HepG2 (cell line): Measurements from ENCODE around the gene MYADML2. TPM values are rescaled to one million over a fixed set of nuclear protein-coding genes. Genes with fewer than 3 reads are reported as not detected.

Experiments
- NR2F1 ChIP-seq, 2 experiments: fragments of 450-650 bp in 1 of 2; formaldehyde crosslinking in 1 of 2; IDR thresholded peaks; 2 replicates each; pipeline versions ENCODE4 v1.5.0 to v1.6.1; 2016 to 2020; ENCODE audit warnings: mild to moderate bottlenecking in 1 of 2, missing compliant biosample characterization in 1 of 2, missing genetic modification reagents in 1 of 2, moderate library complexity in 1 of 2
- THAP9 ChIP-seq: sonication (generic); formaldehyde crosslinking; IDR thresholded peaks from 2 replicates; pipeline ENCODE4; 2020; ENCODE audit warnings: missing genetic modification reagents, mild to moderate bottlenecking, borderline replicate concordance
- ZBTB4 ChIP-seq: sonication (generic); formaldehyde crosslinking; IDR thresholded peaks from 2 replicates; pipeline ENCODE4 v1.4.0; 2020; ENCODE audit warnings: missing genetic modification reagents, mild to moderate bottlenecking, borderline replicate concordance
- ZBTB43 ChIP-seq: sonication (generic); formaldehyde crosslinking; conservative IDR thresholded peaks from 2 replicates; pipeline ENCODE4 v1.4.0; 2020; ENCODE audit warnings: missing genetic modification reagents
- ZNF607 ChIP-seq: sonication (generic); formaldehyde crosslinking; IDR thresholded peaks from 2 replicates; pipeline ENCODE4 v1.5.1; 2020; ENCODE audit warnings: missing genetic modification reagents, mild to moderate bottlenecking, borderline replicate concordance
- ZNF609 ChIP-seq: sonication (generic); formaldehyde crosslinking; IDR thresholded peaks from 2 replicates; pipeline ENCODE4 v1.4.0; 2020; ENCODE audit warnings: mild to moderate bottlenecking, missing genetic modification reagents, borderline replicate concordance
- ZNF749 ChIP-seq: sonication (generic); formaldehyde crosslinking; IDR thresholded peaks from 2 replicates; pipeline ENCODE4 v1.8.0; 2022; ENCODE audit warnings: mild to moderate bottlenecking, missing genetic modification reagents, moderate library complexity, borderline replicate concordance
- ZSCAN25 ChIP-seq: sonication (generic); formaldehyde crosslinking; IDR thresholded peaks from 2 replicates; pipeline ENCODE4 v1.8.0; 2022; ENCODE audit warnings: mild to moderate bottlenecking, missing genetic modification reagents
- polyA plus RNA-seq, 8 experiments: library from polyadenylated mRNA; depleted of rRNA in 3 of 8; stranded (reverse) in 7 of 8; unstranded in 1 of 8; fragments of >200 nt; fragmentation: Illumina TruSeq in 4 of 8; extraction: Trizol in 4 of 8; gene quantifications; 2 replicates each; pipeline versions ENCODE4 v1.2.1 to v1.2.3, GENCODE V29; 2011 to 2016; ENCODE audit warnings: low read depth in 4 of 8, missing spikeins in 1 of 8, mixed read lengths in 1 of 8; ENCODE audit not compliant: insufficient read depth in 1 of 8
- total RNA-seq, 5 experiments: library from RNA; depleted of rRNA; stranded (reverse); fragments of >200 nt; fragmentation: Illumina TruSeq; extraction: Trizol; gene quantifications; 2 replicates each; pipeline ENCODE4 v1.2.3, GENCODE V29; 2016; ENCODE audit warnings: low read depth in 1 of 5
- TF ChIP-seq, protein P1 (sequence below): sonication (generic); formaldehyde crosslinking; IDR thresholded peaks from 2 replicates; pipeline ENCODE4 v1.4.0; 2020; ENCODE audit warnings: missing genetic modification reagents, borderline replicate concordance

MYADML2 gene
- total and polyA plus RNA-seq, 2 of the 13 experiments (the other 11 are each of a cell fraction or from before 2014, with no cell fraction given), result not detected

DNA sequence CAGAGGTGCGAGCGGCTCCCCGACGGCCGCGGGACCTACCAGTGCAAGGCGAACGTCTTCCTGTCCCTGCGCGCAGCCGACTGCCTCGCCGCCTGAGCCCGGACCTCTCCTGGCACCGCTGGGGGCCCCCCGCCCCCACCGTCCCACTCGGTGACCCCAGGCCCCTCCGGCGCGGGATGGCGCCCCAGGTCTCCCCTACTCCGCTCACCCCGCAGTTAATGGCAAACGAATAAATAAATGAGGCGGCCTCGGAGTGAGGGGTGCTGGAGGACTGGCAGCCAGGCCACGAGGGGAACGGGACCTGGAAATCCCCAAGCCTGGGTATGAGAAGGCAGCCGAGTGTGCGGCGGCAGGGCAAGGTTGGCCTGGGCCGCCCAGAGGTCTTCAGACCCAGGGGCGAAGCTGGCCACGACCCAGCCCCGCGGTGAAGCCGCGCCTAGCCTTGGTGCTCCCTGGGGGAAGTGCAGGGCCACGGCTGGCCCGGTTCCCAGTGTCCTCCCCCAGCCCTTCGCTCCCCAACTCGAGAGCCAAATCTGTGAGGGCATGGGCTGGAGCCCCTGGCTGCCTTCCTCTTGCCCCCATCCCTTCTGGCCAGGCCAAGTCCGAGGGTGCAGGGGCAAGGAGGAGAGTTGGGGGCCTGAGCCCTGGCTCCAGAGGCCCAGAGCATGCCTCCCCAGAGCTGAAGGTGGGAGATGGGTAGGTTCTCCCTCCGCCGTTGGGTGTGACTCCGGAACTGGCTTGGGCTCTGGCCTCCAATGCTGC is 44.2 kb downstream of the MYADML2 start (continued):
- TF ChIP-seq ZNF607 (CRISPR knock-in tag), result peak; percentile 69; the same call in 1 of the 2 replicates
- no peak for TF ChIP-seq ZBTB43
- peak; percentile 40; the same call in 1 of the 2 replicates for TF ChIP-seq ZBTB4
- 0 out of 2 replicates have a peak, but pooled peaks have one; percentile 6 for TF ChIP-seq ZNF609 (CRISPR knock-in tag)
- TF ChIP-seq NR2F1 (CRISPR knock-in tag; IDR thresholded peaks at IDR 0.05), result no peak
- peak; percentile 24; the same call in 1 of the 2 replicates for TF ChIP-seq THAP9 (CRISPR knock-in tag)
- 0 out of 2 replicates have a peak, but pooled peaks have one; percentile 31 for TF ChIP-seq ZNF749
- TF ChIP-seq, protein P1, sequence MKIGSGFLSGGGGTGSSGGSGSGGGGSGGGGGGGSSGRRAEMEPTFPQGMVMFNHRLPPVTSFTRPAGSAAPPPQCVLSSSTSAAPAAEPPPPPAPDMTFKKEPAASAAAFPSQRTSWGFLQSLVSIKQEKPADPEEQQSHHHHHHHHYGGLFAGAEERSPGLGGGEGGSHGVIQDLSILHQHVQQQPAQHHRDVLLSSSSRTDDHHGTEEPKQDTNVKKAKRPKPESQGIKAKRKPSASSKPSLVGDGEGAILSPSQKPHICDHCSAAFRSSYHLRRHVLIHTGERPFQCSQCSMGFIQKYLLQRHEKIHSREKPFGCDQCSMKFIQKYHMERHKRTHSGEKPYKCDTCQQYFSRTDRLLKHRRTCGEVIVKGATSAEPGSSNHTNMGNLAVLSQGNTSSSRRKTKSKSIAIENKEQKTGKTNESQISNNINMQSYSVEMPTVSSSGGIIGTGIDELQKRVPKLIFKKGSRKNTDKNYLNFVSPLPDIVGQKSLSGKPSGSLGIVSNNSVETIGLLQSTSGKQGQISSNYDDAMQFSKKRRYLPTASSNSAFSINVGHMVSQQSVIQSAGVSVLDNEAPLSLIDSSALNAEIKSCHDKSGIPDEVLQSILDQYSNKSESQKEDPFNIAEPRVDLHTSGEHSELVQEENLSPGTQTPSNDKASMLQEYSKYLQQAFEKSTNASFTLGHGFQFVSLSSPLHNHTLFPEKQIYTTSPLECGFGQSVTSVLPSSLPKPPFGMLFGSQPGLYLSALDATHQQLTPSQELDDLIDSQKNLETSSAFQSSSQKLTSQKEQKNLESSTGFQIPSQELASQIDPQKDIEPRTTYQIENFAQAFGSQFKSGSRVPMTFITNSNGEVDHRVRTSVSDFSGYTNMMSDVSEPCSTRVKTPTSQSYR (CRISPR knock-in tag), result 0 out of 2 replicates have a peak, but pooled peaks have one; percentile 10
- 0 out of 2 replicates have a peak, but pooled peaks have one; percentile 46 for TF ChIP-seq ZSCAN25
